Neuronal stem cell (in vitro differentiated cells): Measurements from ENCODE around the gene MAP4K5.

Experiments used
- DNase-seq: peaks from one replicate; pipeline ENCODE4 v3.0.0-alpha.2; 2013; ENCODE audit warnings: low spot score
- H2AFZ ChIP-seq: one replicate; pipeline ENCODE4 v1.6.1; 2013; ENCODE audit warnings: mild to moderate bottlenecking, low read length, inconsistent platforms
- H2AK5ac ChIP-seq: 2 replicates; pipeline ENCODE4 v1.6.1; 2013; ENCODE audit warnings: low read depth, mild to moderate bottlenecking, inconsistent platforms, low read length, moderate library complexity, mixed read lengths
- H2BK120ac ChIP-seq: 2 replicates; pipeline ENCODE4 v1.6.1; 2013; ENCODE audit warnings: low read depth, mild to moderate bottlenecking, inconsistent platforms, low read length, moderate library complexity, mixed read lengths
- H2BK12ac ChIP-seq: one replicate; pipeline ENCODE4 v1.6.1; 2013; ENCODE audit warnings: low read length, inconsistent platforms
- H2BK15ac ChIP-seq: 2 replicates; pipeline ENCODE4 v1.6.1; 2013; ENCODE audit warnings: mild to moderate bottlenecking, low read length, inconsistent platforms, mixed read lengths
- H2BK5ac ChIP-seq: one replicate; pipeline ENCODE4 v1.6.1; 2013; ENCODE audit warnings: inconsistent platforms, mild to moderate bottlenecking, low read length, moderate library complexity
- H3K14ac ChIP-seq: one replicate; pipeline ENCODE4 v1.6.1; 2013; ENCODE audit warnings: low read length, inconsistent platforms
- H3K18ac ChIP-seq: 2 replicates; pipeline ENCODE4 v1.6.1; 2013; ENCODE audit warnings: low read length, inconsistent platforms
- H3K23ac ChIP-seq: 2 replicates; pipeline ENCODE4 v1.6.1; 2013; ENCODE audit warnings: low read depth, mild to moderate bottlenecking, mixed read lengths, low read length, inconsistent platforms; ENCODE audit not compliant: poor library complexity
- H3K27ac ChIP-seq: replicated peaks from 3 replicates; pipeline ENCODE4 v1.5.1; 2013; ENCODE audit warnings: low read length, inconsistent platforms
- H3K27me3 ChIP-seq, 3 experiments: 2 replicates each; pipeline ENCODE4 v1.6.1; 2013; ENCODE audit warnings: low read length in 3 of 3, mild to moderate bottlenecking in 2 of 3, inconsistent platforms in 1 of 3, low read depth in 1 of 3, mixed read lengths in 1 of 3, moderate library complexity in 1 of 3; ENCODE audit not compliant: control insufficient read depth in 3 of 3, insufficient read depth in 3 of 3
- H3K36me3 ChIP-seq, 2 donors: replicated peaks in 1 of 2; 2 replicates each; pipeline ENCODE4 v1.6.1; 2013; ENCODE audit warnings: low read length in 2 of 2; ENCODE audit not compliant: control insufficient read depth in 2 of 2, insufficient read depth in 2 of 2
- H3K4ac ChIP-seq: 2 replicates; pipeline ENCODE4 v1.6.1; 2013; ENCODE audit warnings: inconsistent platforms, mild to moderate bottlenecking, low read length, moderate library complexity
- H3K4me1 ChIP-seq, 2 donors: 1 replicate in 1 of 2; 2 replicates in 1 of 2; pipeline ENCODE4 v1.6.1; 2013; ENCODE audit warnings: low read length in 2 of 2, low read depth in 1 of 2; ENCODE audit not compliant: control insufficient read depth in 2 of 2, insufficient read depth in 1 of 2
- H3K4me2 ChIP-seq: one replicate; pipeline ENCODE4 v1.6.1; 2013; ENCODE audit warnings: mild to moderate bottlenecking, low read length, inconsistent platforms; ENCODE audit not compliant: insufficient read depth, poor library complexity, severe bottlenecking
- H3K4me3 ChIP-seq, 2 donors: 2 replicates each; pipeline ENCODE4 v1.5.1; 2013; ENCODE audit warnings: low read length in 2 of 2, mild to moderate bottlenecking in 2 of 2, inconsistent platforms in 1 of 2, moderate library complexity in 1 of 2
- H3K79me1 ChIP-seq: one replicate; pipeline ENCODE4 v1.6.1; 2013; ENCODE audit warnings: low read depth, mild to moderate bottlenecking, inconsistent platforms, low read length, moderate library complexity
- H3K9ac ChIP-seq: one replicate; pipeline ENCODE4 v1.6.1; 2013; ENCODE audit warnings: mild to moderate bottlenecking, low read depth, low read length, inconsistent platforms; ENCODE audit not compliant: poor library complexity
- H3K9me3 ChIP-seq, 2 donors: replicated peaks in 1 of 2; 2 replicates each; pipeline versions ENCODE3 to v1.6.1; 2013; ENCODE audit warnings: low read length in 2 of 2, mild to moderate bottlenecking in 2 of 2, inconsistent platforms in 1 of 2, low read depth in 1 of 2, mixed read lengths in 1 of 2, moderate library complexity in 1 of 2; ENCODE audit not compliant: control insufficient read depth in 2 of 2, insufficient read depth in 1 of 2
- H4K8ac ChIP-seq: one replicate; pipeline ENCODE4 v1.6.1; 2013; ENCODE audit warnings: low read depth, mild to moderate bottlenecking, inconsistent platforms, low read length, moderate library complexity
- H4K91ac ChIP-seq: one replicate; pipeline ENCODE4 v1.6.1; 2013; ENCODE audit warnings: low read length, low read depth, mild to moderate bottlenecking, inconsistent platforms; ENCODE audit not compliant: poor library complexity
- WGBS, 2 donors: extraction: QIAGEN DNeasy Blood & Tissue Kit; methylation state at CpG; one replicate each; pipeline ENCODE4 v1.1.7; 2013; ENCODE audit warnings: missing lambda C conversion rate in 2 of 2, mixed read lengths in 1 of 2; ENCODE audit not compliant: insufficient read length in 2 of 2, insufficient replicate concordance in 1 of 2; ENCODE audit errors: extremely low coverage in 2 of 2; 5-methylcytosine and 5-hydroxymethylcytosine counted together

Gene MAP4K5

GRCh38 chr14:50400461-50400860 lies 131.9 kb downstream of the MAP4K5 start:
- WGBS, 2 donors, result no CpG with 5 or more reads among the region's 2 CpGs
- H3K9ac ChIP-seq, result no peak overlapping the region
- H3K27ac ChIP-seq, result no peak overlapping the region
- no peak overlapping the region for H4K91ac ChIP-seq
- H3K4ac ChIP-seq, result no peak overlapping the region
- no peak overlapping the region for H3K18ac ChIP-seq
- no peak for DNase-seq
- no peak overlapping the region for H2BK5ac ChIP-seq
- no peak overlapping the region for H2BK12ac ChIP-seq
- H2BK15ac ChIP-seq, result no peak overlapping the region
- H3K79me1 ChIP-seq, result no peaks in the 10 kb centered on the region
- H3K23ac ChIP-seq, result no peak overlapping the region
- no peak overlapping the region for H3K4me2 ChIP-seq
- no peak overlapping the region for H2BK120ac ChIP-seq
- H2AK5ac ChIP-seq, result no peak overlapping the region
- peaks cover 4 to 5% of the 10 kb centered on the region in 2 donors for H3K4me1 ChIP-seq
- no peak overlapping the region for H4K8ac ChIP-seq
- H3K36me3 ChIP-seq, result no peaks in the 10 kb centered on the region
- no peak overlapping the region for H3K4me3 ChIP-seq
- H3K14ac ChIP-seq, result no peak overlapping the region
- H3K27me3 ChIP-seq, result no peaks in the 10 kb centered on the region
- no peak overlapping the region for H2AFZ ChIP-seq
- peaks cover 0 to 2% of the 10 kb centered on the region in 2 donors for H3K9me3 ChIP-seq

GRCh38 chr14:50399251-50400032 lies 132.9 kb downstream of the MAP4K5 start:
- Histone ChIP-seq H3K4me3 (no peak overlapping the region), H3K27me3 (no peaks in the 10 kb centered on the region), H3K36me3 (no peaks in the 10 kb centered on the region), H2AK5ac (no peak overlapping the region), H3K9ac (no peak overlapping the region), H4K8ac (no peak overlapping the region), H3K79me1 (no peaks in the 10 kb centered on the region), H3K14ac (no peak overlapping the region), H2BK120ac (no peak overlapping the region), H3K4me1 (peaks cover 4 to 5% of the 10 kb centered on the region in 2 donors), H3K4ac (no peak overlapping the region), H3K23ac (no peak overlapping the region), H3K27ac (no peak overlapping the region), H3K9me3 (no peaks in the 10 kb centered on the region), H3K4me2 (no peak overlapping the region), H2AFZ (no peak overlapping the region), H2BK5ac (no peak overlapping the region), H2BK12ac (no peak overlapping the region), H3K18ac (no peak overlapping the region), H4K91ac (no peak overlapping the region), H2BK15ac (no peak overlapping the region)
- no CpG with 5 or more reads among the region's 6 CpGs for WGBS, 2 donors
- no peak for DNase-seq

- DNase-seq, result no peak
- H4K8ac ChIP-seq, result no peak overlapping the region
- H3K14ac ChIP-seq, result no peak overlapping the region
- no peak overlapping the region for H4K91ac ChIP-seq
- H2BK5ac ChIP-seq, result no peak overlapping the region
- no peak overlapping the region for H3K9ac ChIP-seq
- H3K79me1 ChIP-seq, result no peaks in the 10 kb centered on the region
- H2AFZ ChIP-seq, result no peak overlapping the region
- no peak overlapping the region for H3K23ac ChIP-seq
- H3K27me3 ChIP-seq, result no peaks in the 10 kb centered on the region
- H3K18ac ChIP-seq, result no peak overlapping the region
- no peak overlapping the region for H2BK120ac ChIP-seq
- no peaks in the 10 kb centered on the region for H3K36me3 ChIP-seq
- no peak overlapping the region for H2BK15ac ChIP-seq
- no peak overlapping the region for H3K4ac ChIP-seq
- H3K9me3 ChIP-seq, result no peaks in the 10 kb centered on the region
- H3K4me1 ChIP-seq, result peaks cover 4 to 5% of the 10 kb centered on the region in 2 donors
- no CpG with 5 or more reads among the region's 2 CpGs for WGBS, 2 donors
- no peak overlapping the region for H2AK5ac ChIP-seq
- no peak overlapping the region for H3K4me3 ChIP-seq
- H2BK12ac ChIP-seq, result no peak overlapping the region
- H3K4me2 ChIP-seq, result no peak overlapping the region
- no peak overlapping the region for H3K27ac ChIP-seq
These were observed 134.2 kb downstream of the MAP4K5 start for GRCh38 chr14:50398189-50398580.

GRCh38 chr14:50397390-50398188 lies 134.8 kb downstream of the MAP4K5 start:
- Histone ChIP-seq H4K8ac (no peak overlapping the region), H3K4me1 (peaks cover 4 to 5% of the 10 kb centered on the region in 2 donors), H3K36me3 (no peaks in the 10 kb centered on the region), H4K91ac (no peak overlapping the region), H2BK5ac (no peak overlapping the region), H3K14ac (no peak overlapping the region), H3K79me1 (no peaks in the 10 kb centered on the region), H2BK12ac (no peak overlapping the region), H3K9ac (peak overlapping the region; percentile 65), H2BK120ac (no peak overlapping the region), H3K9me3 (no peaks in the 10 kb centered on the region), H2BK15ac (peak overlapping the region; percentile 14), H3K18ac (peak overlapping the region; percentile 89), H3K23ac (no peak overlapping the region), H3K4me3 (peak overlapping the region in 1 of 2 donors; percentile 49), H3K27me3 (no peaks in the 10 kb centered on the region), H3K27ac (no peak overlapping the region), H2AFZ (peak overlapping the region; percentile 91), H2AK5ac (peak overlapping the region; percentile 10), H3K4ac (no peak overlapping the region), H3K4me2 (peak overlapping the region; percentile 93)
- WGBS, 2 donors, result no CpG with 5 or more reads among the region's 9 CpGs
- DNase-seq, result no peak
